ENCODE data around the gene S1PR1.

Gene S1PR1

DNA sequence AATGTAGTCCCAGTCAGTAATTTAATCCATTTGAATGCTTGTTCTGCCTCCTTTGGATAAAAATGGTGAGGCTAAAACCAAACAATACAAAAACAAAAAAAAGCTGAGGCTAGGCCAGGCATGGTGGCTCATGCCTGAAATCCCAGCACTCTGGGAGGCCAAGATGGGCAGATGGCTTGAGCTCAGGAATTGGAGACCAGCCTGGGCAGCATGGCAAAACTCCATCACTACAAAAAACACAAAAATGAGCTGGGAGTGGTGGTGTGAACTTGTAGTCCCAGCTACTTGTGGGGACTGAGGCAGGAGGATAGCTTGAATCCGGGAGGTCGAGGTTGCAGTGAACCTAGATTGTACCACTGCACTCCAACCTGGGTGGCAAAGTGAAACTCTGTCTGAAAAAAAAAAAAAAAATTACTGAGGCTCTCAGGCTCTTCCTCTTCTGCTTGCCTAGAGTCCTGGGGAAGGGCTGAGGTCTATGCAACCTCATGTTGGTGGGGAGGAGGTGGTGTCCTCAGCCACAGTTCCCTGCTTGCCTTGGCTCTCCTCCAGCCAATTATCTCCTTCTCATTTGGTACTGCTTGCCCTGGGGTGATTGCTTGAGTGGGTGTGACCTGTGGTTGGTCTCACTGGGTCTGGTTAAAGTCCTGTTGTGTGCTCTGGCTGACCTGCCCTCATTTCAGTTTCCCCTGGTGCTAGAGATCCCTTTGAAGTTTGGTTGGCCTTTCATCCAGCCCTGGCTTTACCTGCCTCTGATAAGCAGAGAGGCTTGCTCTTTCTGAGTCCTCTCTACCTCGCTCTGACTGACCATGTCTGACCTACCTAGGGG, 20.9 kb downstream of the S1PR1 start:
- ChIA-PET POLR2A (interaction anchor here (0.6 kb wide), 1 partner anchor 616 kb away, joined by 3 read pairs; no protein-coding TSS in a partner anchor), CTCF (interaction anchor here (1.1 to 3.2 kb wide), 8 partner anchors 11 to 121 kb away, joined by 3 to 17 read pairs (median 6); no protein-coding TSS in a partner anchor)
- peak overlapping the region in 3 of 7 experiments; percentile 36 to 47 (median 38) for H3K4me3 ChIP-seq (ENCODE audit: control insufficient read depth in 1 of 7, extremely low read depth in 1 of 7, insufficient read depth in 4 of 7, low read depth in 2 of 7, low read length in 6 of 7)

DNA sequence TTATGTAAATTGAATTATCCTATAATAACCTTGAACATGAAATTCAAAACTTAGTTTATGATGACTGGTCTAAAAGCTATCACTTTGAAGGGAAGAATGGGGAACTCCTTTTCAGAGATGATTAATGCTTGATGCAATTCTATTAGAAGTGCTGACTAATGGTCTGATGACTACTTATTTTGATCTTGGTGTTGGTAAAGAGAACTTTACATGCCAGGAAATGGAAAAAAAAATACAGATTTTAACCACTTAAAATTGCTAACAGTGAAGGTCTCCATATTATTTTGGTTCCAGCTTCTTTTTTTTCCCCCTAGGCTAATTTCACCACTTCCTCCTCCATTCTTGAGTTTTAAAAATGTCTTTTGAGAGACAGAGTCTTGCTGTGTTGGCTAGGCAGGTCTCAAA, 22.9 kb downstream of the S1PR1 start:
- H3K27me3 ChIP-seq (replicated peaks in 2 of 5; ENCODE audit: control insufficient read depth in 4 of 5, insufficient read depth in 5 of 5, low read length in 4 of 5), result no peaks in the 10 kb centered on the region
- H3K36me3 ChIP-seq (ENCODE audit: control insufficient read depth in 4 of 4, insufficient read depth in 4 of 4, low read length in 3 of 4), result no peaks in the 10 kb centered on the region
- H3K4me1 ChIP-seq (ENCODE audit: control extremely low read depth in 1 of 4, control insufficient read depth in 4 of 4, insufficient read depth in 4 of 4, low read length in 3 of 4), result peaks cover 46 to 79% (median 71%) of the 10 kb centered on the region in 4 experiments
- POLR2A ChIA-PET, result interaction anchor here (0.7 to 1.1 kb wide), 3 partner anchors 9 to 105 kb away, joined by 3 read pairs; no protein-coding TSS in a partner anchor
- peak overlapping the region in 1 of 7 experiments; percentile 33 for H3K4me3 ChIP-seq (ENCODE audit: control insufficient read depth in 1 of 7, extremely low read depth in 1 of 7, insufficient read depth in 4 of 7, low read depth in 2 of 7, low read length in 6 of 7)
- CTCF ChIA-PET, result interaction anchor here (1.3 to 3.2 kb wide), 5 partner anchors 9 to 29 kb away, joined by 4 to 17 read pairs (median 11); no protein-coding TSS in a partner anchor
- H3K27ac ChIP-seq (ENCODE audit: insufficient read depth in 1 of 2, low read depth in 1 of 2, low read length in 2 of 2, poor library complexity in 1 of 2, severe bottlenecking in 2 of 2), result peak overlapping the region; percentile 40 to 81
- no peaks in the 10 kb centered on the region for H3K9me3 ChIP-seq (ENCODE audit: control extremely low read depth in 1 of 5, control insufficient read depth in 4 of 5, insufficient read depth in 2 of 5, low read depth in 1 of 5, low read length in 4 of 5)
- DNase-seq, result peak; percentile 87 to 97 (median 94)

More for the DNA sequence above, 20.9 kb downstream of the S1PR1 start:
- no peaks in the 10 kb centered on the region for H3K36me3 ChIP-seq (ENCODE audit: control insufficient read depth in 4 of 4, insufficient read depth in 4 of 4, low read length in 3 of 4)
- peaks cover 40 to 59% (median 53%) of the 10 kb centered on the region in 4 experiments for H3K4me1 ChIP-seq (ENCODE audit: control extremely low read depth in 1 of 4, control insufficient read depth in 4 of 4, insufficient read depth in 4 of 4, low read length in 3 of 4)
- peak; percentile 80 to 94 (median 94) for DNase-seq
- peak overlapping the region in 1 of 2 experiments; percentile 67 for H3K27ac ChIP-seq (ENCODE audit: insufficient read depth in 1 of 2, low read depth in 1 of 2, low read length in 2 of 2, poor library complexity in 1 of 2, severe bottlenecking in 2 of 2)
- H3K9me3 ChIP-seq (ENCODE audit: control extremely low read depth in 1 of 5, control insufficient read depth in 4 of 5, insufficient read depth in 2 of 5, low read depth in 1 of 5, low read length in 4 of 5), result no peaks in the 10 kb centered on the region
- no peaks in the 10 kb centered on the region for H3K27me3 ChIP-seq (replicated peaks in 2 of 5; ENCODE audit: control insufficient read depth in 4 of 5, insufficient read depth in 5 of 5, low read length in 4 of 5)
- WGBS (ENCODE audit: insufficient coverage), result 38% methylated on average over 3 of the region's 3 CpGs

DNA sequence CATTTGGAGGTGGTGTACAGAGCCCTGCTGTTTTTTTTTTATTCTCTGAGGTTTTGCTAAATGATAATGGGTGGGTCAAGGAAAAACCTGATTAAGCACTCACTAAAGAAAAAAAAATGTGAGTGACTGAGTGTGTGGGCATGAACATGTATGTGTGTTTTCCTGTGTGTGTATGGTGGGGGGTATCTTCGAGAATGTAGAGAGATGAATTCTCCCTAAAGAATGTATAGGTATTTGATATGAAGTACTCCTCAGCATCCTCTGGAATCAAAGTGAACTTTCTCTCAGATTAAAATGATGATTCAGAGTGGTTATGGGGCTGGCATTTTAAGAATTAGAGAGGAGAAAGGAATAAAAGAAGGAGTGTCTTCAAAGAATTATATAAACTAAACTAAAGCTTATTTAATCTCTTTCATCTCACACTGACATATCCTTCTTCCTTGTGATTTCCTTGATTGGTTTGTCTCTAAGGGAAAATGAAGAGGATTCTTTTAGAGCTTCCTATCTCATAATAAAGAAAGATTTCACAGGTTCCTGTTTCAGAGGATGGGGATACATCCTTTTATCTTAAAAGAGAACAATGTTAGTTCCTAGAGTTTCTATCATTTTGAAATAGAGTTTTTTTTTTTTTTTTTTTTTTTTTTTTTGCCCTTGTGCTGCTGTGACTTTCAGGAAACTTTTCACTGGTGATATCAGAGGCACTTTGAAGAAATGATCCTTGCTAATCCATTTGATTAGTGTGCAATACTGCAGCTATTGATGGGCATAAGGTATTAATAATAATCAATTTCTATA, 23.9 kb downstream of the S1PR1 start:
- no peak overlapping the region for H3K4me3 ChIP-seq (ENCODE audit: control insufficient read depth in 1 of 7, extremely low read depth in 1 of 7, insufficient read depth in 4 of 7, low read depth in 2 of 7, low read length in 6 of 7)
- ChIA-PET POLR2A (no interaction called here), CTCF (interaction anchor here (1.9 to 2.7 kb wide), 4 partner anchors 10 to 25 kb away, joined by 5 to 11 read pairs (median 8); no protein-coding TSS in a partner anchor)
- no peaks in the 10 kb centered on the region for H3K27me3 ChIP-seq (replicated peaks in 2 of 5; ENCODE audit: control insufficient read depth in 4 of 5, insufficient read depth in 5 of 5, low read length in 4 of 5)
- H3K36me3 ChIP-seq (ENCODE audit: control insufficient read depth in 4 of 4, insufficient read depth in 4 of 4, low read length in 3 of 4), result no peaks in the 10 kb centered on the region
- WGBS (ENCODE audit: insufficient coverage), result no CpG with 5 or more reads among the region's 1 CpG
- H3K9me3 ChIP-seq (ENCODE audit: control extremely low read depth in 1 of 5, control insufficient read depth in 4 of 5, insufficient read depth in 2 of 5, low read depth in 1 of 5, low read length in 4 of 5), result no peaks in the 10 kb centered on the region
- no peak for DNase-seq
- peak overlapping the region; percentile 40 to 81 for H3K27ac ChIP-seq (ENCODE audit: insufficient read depth in 1 of 2, low read depth in 1 of 2, low read length in 2 of 2, poor library complexity in 1 of 2, severe bottlenecking in 2 of 2)
- H3K4me1 ChIP-seq (ENCODE audit: control extremely low read depth in 1 of 4, control insufficient read depth in 4 of 4, insufficient read depth in 4 of 4, low read length in 3 of 4), result peaks cover 52 to 85% (median 77%) of the 10 kb centered on the region in 4 experiments

DNA sequence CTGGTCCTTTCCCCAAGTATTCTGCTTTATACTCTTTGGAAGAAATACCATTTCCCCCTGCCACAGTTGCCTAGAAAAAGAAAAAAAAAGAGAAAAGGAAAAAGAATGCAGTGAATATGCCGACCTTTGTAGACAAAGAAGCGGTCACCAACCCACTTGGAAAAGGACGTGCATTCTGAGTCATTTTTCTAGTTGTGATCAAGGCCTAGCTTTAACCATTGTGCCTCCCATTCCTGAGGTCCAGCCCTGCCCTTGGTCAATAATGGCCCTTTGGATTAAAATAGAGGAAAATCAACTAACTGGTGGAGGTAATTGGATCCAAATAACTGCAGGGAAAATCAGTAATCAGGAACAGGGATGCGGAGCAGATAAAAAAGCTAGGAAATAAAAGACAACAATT, 24.8 kb downstream of the S1PR1 start:
- Histone ChIP-seq H3K27ac (ENCODE audit: insufficient read depth in 1 of 2, low read depth in 1 of 2, low read length in 2 of 2, poor library complexity in 1 of 2, severe bottlenecking in 2 of 2) (peak overlapping the region in 1 of 2 experiments; percentile 44), H3K27me3 (replicated peaks in 2 of 5; ENCODE audit: control insufficient read depth in 4 of 5, insufficient read depth in 5 of 5, low read length in 4 of 5) (no peaks in the 10 kb centered on the region), H3K4me3 (ENCODE audit: control insufficient read depth in 1 of 7, extremely low read depth in 1 of 7, insufficient read depth in 4 of 7, low read depth in 2 of 7, low read length in 6 of 7) (no peak overlapping the region), H3K36me3 (ENCODE audit: control insufficient read depth in 4 of 4, insufficient read depth in 4 of 4, low read length in 3 of 4) (no peaks in the 10 kb centered on the region), H3K4me1 (ENCODE audit: control extremely low read depth in 1 of 4, control insufficient read depth in 4 of 4, insufficient read depth in 4 of 4, low read length in 3 of 4) (peaks cover 52 to 85% (median 77%) of the 10 kb centered on the region in 4 experiments), H3K9me3 (ENCODE audit: control extremely low read depth in 1 of 5, control insufficient read depth in 4 of 5, insufficient read depth in 2 of 5, low read depth in 1 of 5, low read length in 4 of 5) (no peaks in the 10 kb centered on the region)
- CTCF ChIA-PET, result interaction anchor here (0.9 to 2.7 kb wide), 5 partner anchors 10 to 191 kb away, joined by 3 to 9 read pairs (median 4); no protein-coding TSS in a partner anchor
- POLR2A ChIA-PET, result no interaction called here
- DNase-seq, result no peak
- 100% methylated on average over 3 of the region's 4 CpGs for WGBS (ENCODE audit: insufficient coverage)

DNA sequence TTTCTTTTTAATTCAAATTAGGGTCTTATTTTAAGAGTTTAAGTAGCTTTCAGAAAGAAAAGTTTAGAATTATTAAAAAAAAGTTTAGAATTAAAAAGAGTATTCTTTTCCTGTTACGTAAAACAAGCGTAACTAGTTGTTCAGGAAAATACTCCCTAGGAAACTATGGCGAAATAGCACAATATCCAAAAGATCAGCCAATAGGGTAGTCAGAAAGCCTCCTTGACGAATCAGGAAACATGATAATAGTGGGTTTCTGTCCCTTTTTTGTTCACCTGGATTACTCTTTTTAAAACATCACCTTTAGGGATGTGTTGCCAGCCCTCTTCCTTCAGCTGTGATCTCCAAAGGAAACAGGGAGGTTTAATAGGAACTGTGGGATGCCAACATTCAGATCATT, 25.2 kb downstream of the S1PR1 start:
- WGBS (ENCODE audit: insufficient coverage), result 100% methylated on average over 2 of the region's 4 CpGs
- no peaks in the 10 kb centered on the region for H3K9me3 ChIP-seq (ENCODE audit: control extremely low read depth in 1 of 5, control insufficient read depth in 4 of 5, insufficient read depth in 2 of 5, low read depth in 1 of 5, low read length in 4 of 5)
- H3K36me3 ChIP-seq (ENCODE audit: control insufficient read depth in 4 of 4, insufficient read depth in 4 of 4, low read length in 3 of 4), result no peaks in the 10 kb centered on the region
- no peak for DNase-seq
- H3K27ac ChIP-seq (ENCODE audit: insufficient read depth in 1 of 2, low read depth in 1 of 2, low read length in 2 of 2, poor library complexity in 1 of 2, severe bottlenecking in 2 of 2), result peak overlapping the region in 1 of 2 experiments; percentile 72
- CTCF ChIA-PET, result interaction anchor here (0.9 to 2.7 kb wide), 6 partner anchors 10 to 192 kb away, joined by 3 to 9 read pairs (median 5); no protein-coding TSS in a partner anchor
- peaks cover 52 to 83% (median 76%) of the 10 kb centered on the region in 4 experiments for H3K4me1 ChIP-seq (ENCODE audit: control extremely low read depth in 1 of 4, control insufficient read depth in 4 of 4, insufficient read depth in 4 of 4, low read length in 3 of 4)
- POLR2A ChIA-PET, result no interaction called here
- no peaks in the 10 kb centered on the region for H3K27me3 ChIP-seq (replicated peaks in 2 of 5; ENCODE audit: control insufficient read depth in 4 of 5, insufficient read depth in 5 of 5, low read length in 4 of 5)
- peak overlapping the region in 1 of 7 experiments; percentile 57 for H3K4me3 ChIP-seq (ENCODE audit: control insufficient read depth in 1 of 7, extremely low read depth in 1 of 7, insufficient read depth in 4 of 7, low read depth in 2 of 7, low read length in 6 of 7)

DNA sequence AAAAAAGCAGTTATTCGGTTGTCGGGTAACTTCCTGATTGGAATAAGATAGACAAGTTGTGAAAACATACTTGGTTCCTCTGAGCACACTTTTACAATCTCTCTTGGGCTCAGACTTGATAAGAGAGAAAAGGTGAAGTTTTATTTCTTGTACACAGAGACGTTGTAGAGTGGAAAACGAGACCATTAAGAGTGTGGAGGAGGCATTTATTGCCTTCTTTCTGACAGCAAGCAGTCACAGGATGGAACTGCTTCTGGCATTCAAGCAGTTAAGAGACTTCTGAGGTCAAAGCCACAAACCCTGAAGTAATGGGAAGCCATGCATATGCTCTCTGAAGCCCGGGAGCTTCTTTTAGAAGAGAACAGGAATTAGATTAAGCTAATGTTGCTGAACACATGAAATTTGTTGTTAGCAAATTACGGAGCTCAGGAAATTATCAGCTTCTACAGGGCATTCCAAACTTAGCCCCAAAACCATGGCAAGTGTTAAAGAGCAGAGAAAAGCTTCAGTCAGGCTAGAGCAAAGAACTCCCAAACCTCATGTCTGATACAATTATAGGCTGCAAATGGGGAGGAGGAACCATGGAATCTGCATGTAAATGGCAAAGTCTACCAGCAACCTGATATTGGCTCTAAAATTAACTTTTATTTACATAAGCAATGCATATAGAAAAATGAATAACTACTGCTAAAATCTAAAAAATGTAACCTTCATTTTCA, 26.0 kb downstream of the S1PR1 start:
- H3K4me1 ChIP-seq (ENCODE audit: control extremely low read depth in 1 of 4, control insufficient read depth in 4 of 4, insufficient read depth in 4 of 4, low read length in 3 of 4), result peaks cover 48 to 76% (median 68%) of the 10 kb centered on the region in 4 experiments
- no peaks in the 10 kb centered on the region for H3K27me3 ChIP-seq (replicated peaks in 2 of 5; ENCODE audit: control insufficient read depth in 4 of 5, insufficient read depth in 5 of 5, low read length in 4 of 5)
- 0% methylated on average over 4 of the region's 6 CpGs for WGBS (ENCODE audit: insufficient coverage)
- no peaks in the 10 kb centered on the region for H3K36me3 ChIP-seq (ENCODE audit: control insufficient read depth in 4 of 4, insufficient read depth in 4 of 4, low read length in 3 of 4)
- peak overlapping the region in 5 of 7 experiments; percentile 2 to 57 (median 26) for H3K4me3 ChIP-seq (ENCODE audit: control insufficient read depth in 1 of 7, extremely low read depth in 1 of 7, insufficient read depth in 4 of 7, low read depth in 2 of 7, low read length in 6 of 7)
- ChIA-PET POLR2A (no interaction called here), CTCF (interaction anchor here (0.7 to 2.7 kb wide), 6 partner anchors 15 to 24 kb away, joined by 3 to 9 read pairs (median 3); no protein-coding TSS in a partner anchor)
- peak; percentile 37 to 86 (median 80) for DNase-seq
- peak overlapping the region; percentile 25 to 72 for H3K27ac ChIP-seq (ENCODE audit: insufficient read depth in 1 of 2, low read depth in 1 of 2, low read length in 2 of 2, poor library complexity in 1 of 2, severe bottlenecking in 2 of 2)
- no peaks in the 10 kb centered on the region for H3K9me3 ChIP-seq (ENCODE audit: control extremely low read depth in 1 of 5, control insufficient read depth in 4 of 5, insufficient read depth in 2 of 5, low read depth in 1 of 5, low read length in 4 of 5)

Measured in common myeloid progenitor, CD34-positive (primary cell).